Type B pancreatic cell (in vitro differentiated cells): ENCODE data around the gene TNFAIP8L3. TPM values are rescaled to one million over a fixed set of nuclear protein-coding genes. Genes with fewer than 3 reads are reported as not detected.

ENCODE experiments used
- DNase-seq: peaks from one replicate; pipeline ENCODE4 v3.0.0; 2021; ENCODE audit warnings: mixed read lengths; ENCODE audit not compliant: unreplicated experiment; ENCODE audit errors: extremely low spot score
- H3K27ac Mint-ChIP-seq: 2 replicates; pipeline ENCODE4 v1.8.0; 2021; ENCODE audit warnings: mild to moderate bottlenecking, mixed read lengths
- H3K27me3 Mint-ChIP-seq: 2 replicates; pipeline ENCODE4 v1.8.0; 2021; ENCODE audit warnings: mixed read lengths
- H3K36me3 Mint-ChIP-seq: 2 replicates; pipeline ENCODE4 v1.8.0; 2021; ENCODE audit warnings: mixed read lengths
- H3K4me1 Mint-ChIP-seq: one replicate; pipeline ENCODE4 v1.8.0; 2021; ENCODE audit warnings: mixed read lengths; ENCODE audit not compliant: unreplicated experiment
- H3K4me3 Mint-ChIP-seq: 2 replicates; pipeline ENCODE4 v1.8.0; 2021; ENCODE audit warnings: mild to moderate bottlenecking, mixed read lengths
- H3K9me3 Mint-ChIP-seq: 2 replicates; pipeline ENCODE4 v1.8.0; 2021; ENCODE audit warnings: mixed read lengths
- CTCF ChIP-seq: fragments of 200-600 bp; sonication (generic); conservative IDR thresholded peaks from 2 replicates; pipeline ENCODE4 v1.5.0; 2021; ENCODE audit warnings: antibody characterized with exemption, mild to moderate bottlenecking
- total RNA-seq: library from RNA; stranded (reverse); gene quantifications from 2 replicates; pipeline ENCODE4 v1.2.1, GENCODE V29; 2021; ENCODE audit warnings: low replicate concordance

TNFAIP8L3 gene
- total RNA-seq, 1 donor from 2014 or later: 8.2 TPM

- DNase-seq: no peak
- Mint-ChIP-seq H3K27me3 (peaks cover 27% of the 10 kb centered on the region), H3K4me3 (no peak overlapping the region), H3K4me1 (no peaks in the 10 kb centered on the region), H3K36me3 (no peaks in the 10 kb centered on the region), H3K9me3 (no peaks in the 10 kb centered on the region), H3K27ac (no peak overlapping the region)
- TF ChIP-seq CTCF: no peak
These were observed 11.8 kb upstream of the TNFAIP8L3 start for GRCh38 chr15:51106481-51106880.

DNA sequence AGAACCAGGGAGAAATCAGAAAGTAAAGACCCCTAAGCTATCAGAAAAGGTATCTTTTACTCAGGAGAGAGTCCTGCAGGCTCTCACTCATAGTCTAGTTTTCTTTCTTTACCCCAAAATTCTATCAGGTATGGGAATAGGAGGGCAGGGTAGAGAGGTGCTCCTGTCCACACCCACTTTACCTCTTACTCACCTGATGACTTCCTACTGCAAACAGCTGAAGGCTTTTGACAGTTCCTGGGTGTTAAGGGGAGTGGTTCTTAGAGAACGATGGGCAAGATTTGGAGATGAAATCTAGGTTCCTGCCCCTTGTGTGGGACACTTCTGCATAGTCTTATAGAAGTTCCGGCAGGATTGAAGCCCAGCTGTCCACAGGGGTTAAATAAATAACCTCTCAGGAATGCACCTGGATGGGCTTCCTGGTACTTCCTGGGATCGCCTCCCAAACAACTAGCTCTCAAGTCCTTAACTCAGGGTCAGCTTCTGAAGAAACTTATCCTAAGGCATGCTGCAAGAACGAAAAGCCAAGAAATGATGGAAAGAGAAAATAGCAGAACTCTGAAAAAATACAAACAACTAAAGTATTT, 10.8 kb upstream of the TNFAIP8L3 start:
- Mint-ChIP-seq H3K4me1 (no peaks in the 10 kb centered on the region), H3K9me3 (no peaks in the 10 kb centered on the region), H3K36me3 (no peaks in the 10 kb centered on the region), H3K27ac (no peak overlapping the region), H3K4me3 (no peak overlapping the region), H3K27me3 (peaks cover 28% of the 10 kb centered on the region)
- no peak for TF ChIP-seq CTCF
- DNase-seq: no peak

DNA sequence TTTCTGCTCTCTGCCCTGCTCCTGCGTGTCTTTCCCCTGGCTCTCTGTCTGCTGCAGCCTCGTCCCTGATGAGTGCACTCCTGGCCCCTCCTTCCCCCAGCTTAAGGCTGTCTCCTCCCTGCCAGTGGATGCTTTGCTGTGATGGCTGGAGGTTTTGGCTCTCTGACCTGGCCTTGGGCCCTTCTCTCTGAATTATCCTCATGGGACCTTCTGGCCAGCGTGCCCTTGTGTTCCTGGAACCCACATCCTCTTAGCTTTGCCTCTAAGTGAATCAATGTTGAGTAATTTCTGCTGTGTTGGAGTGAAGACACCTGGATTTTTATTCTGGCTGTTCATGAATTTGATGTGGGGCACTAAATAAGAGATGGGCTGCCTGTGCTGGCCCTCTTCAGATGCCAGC, 9.8 kb upstream of the TNFAIP8L3 start:
- Mint-ChIP-seq H3K4me3 (no peak overlapping the region), H3K27ac (no peak overlapping the region), H3K9me3 (no peaks in the 10 kb centered on the region), H3K27me3 (peaks cover 27% of the 10 kb centered on the region), H3K36me3 (no peaks in the 10 kb centered on the region), H3K4me1 (no peaks in the 10 kb centered on the region)
- TF ChIP-seq CTCF: no peak
- no peak for DNase-seq

DNA sequence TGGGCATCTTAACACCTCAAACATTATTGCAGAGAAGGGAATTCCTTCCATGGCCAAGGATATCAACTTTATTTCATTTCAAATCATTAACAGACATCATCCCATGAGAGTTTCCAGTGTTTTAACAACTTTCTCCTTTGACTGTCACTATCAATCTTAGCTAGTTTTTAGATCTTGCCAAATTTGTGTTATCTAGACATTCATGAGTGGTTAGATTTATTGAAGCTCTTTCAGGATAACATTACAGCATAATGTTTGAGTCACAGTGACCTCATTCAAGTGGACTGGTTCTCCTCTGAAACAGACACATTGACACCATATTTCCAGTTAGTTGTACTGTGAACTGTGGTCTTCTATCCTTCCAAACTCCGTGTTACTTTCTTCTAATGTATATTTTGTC, 8.6 kb upstream of the TNFAIP8L3 start:
- no peak overlapping the region for H3K27ac Mint-ChIP-seq
- no peak for DNase-seq
- no peak for TF ChIP-seq CTCF
- H3K9me3 Mint-ChIP-seq: no peaks in the 10 kb centered on the region
- no peaks in the 10 kb centered on the region for H3K36me3 Mint-ChIP-seq
- no peaks in the 10 kb centered on the region for H3K4me1 Mint-ChIP-seq
- peaks cover 37% of the 10 kb centered on the region for H3K27me3 Mint-ChIP-seq
- no peak overlapping the region for H3K4me3 Mint-ChIP-seq

GRCh38 chr15:51100785-51101489, 6.2 kb upstream of the TNFAIP8L3 start:
- H3K27me3 Mint-ChIP-seq: peaks cover 56% of the 10 kb centered on the region
- peak overlapping the region; percentile 87 for H3K27ac Mint-ChIP-seq
- H3K4me1 Mint-ChIP-seq: no peaks in the 10 kb centered on the region
- no peaks in the 10 kb centered on the region for H3K9me3 Mint-ChIP-seq
- H3K36me3 Mint-ChIP-seq: no peaks in the 10 kb centered on the region
- no peak for DNase-seq
- TF ChIP-seq CTCF: no peak
- H3K4me3 Mint-ChIP-seq: peak overlapping the region; percentile 23
